Measurements from ENCODE around the gene BSN. TPM values are rescaled to one million over a fixed set of nuclear protein-coding genes. Genes with fewer than 3 reads are reported as not detected.

Gene BSN
- total and polyA plus RNA-seq, 2 experiments from 2014 or later: 0.50 to 5.1 TPM

DNA sequence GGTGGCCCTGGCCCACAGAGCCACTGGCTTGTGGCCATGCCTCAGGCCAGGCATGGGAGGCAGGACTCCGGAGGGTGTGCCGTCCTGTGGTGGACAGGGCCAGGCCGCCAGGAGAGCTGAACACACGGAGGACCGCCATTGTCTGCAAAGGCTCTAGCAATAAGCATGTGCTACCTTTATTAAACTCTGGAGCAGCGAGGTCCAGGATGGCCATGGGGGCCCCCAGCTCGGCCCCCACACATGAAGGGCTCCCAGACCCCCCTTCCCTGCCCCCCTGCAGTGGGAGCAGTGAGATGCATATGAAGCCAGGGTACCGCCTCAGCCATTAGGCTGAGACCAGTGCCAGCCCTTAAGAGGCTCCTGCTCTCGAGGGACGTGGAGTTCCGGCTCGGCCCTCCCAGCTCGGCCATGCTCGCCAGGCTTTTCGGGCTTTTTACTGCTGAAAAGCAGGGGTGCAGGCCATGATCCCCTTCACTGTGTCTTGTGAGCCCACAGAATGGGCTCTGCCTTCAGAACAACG is 162.5 kb downstream of the BSN start:
- H4K20me1 ChIP-seq (replicated peaks; ENCODE audit: insufficient read depth): peaks cover 3% of the 10 kb centered on the region; the same call in 1 of the 2 replicates
- H3K36me3 ChIP-seq (ENCODE audit: insufficient read depth): peaks cover 5% of the 10 kb centered on the region; the same call in 1 of the 2 replicates
- H3K79me2 ChIP-seq (replicated peaks; ENCODE audit: insufficient read depth): no peaks in the 10 kb centered on the region
- Mint-ChIP-seq H3K27ac (no peak overlapping the region), H3K36me3 (ENCODE audit: low read depth) (peaks cover 16% of the 10 kb centered on the region), H3K27me3 (ENCODE audit: insufficient read depth, low read depth, poor library complexity) (peaks cover 38% of the 10 kb centered on the region), H3K4me1 (peaks cover 15% of the 10 kb centered on the region), H3K4me3 (no peak overlapping the region), H3K9me3 (peaks cover 6% of the 10 kb centered on the region; the same call in 1 of the 3 replicates)
- peaks cover 4% of the 10 kb centered on the region; the same call in 1 of the 2 replicates for H3F3A ChIP-seq (replicated peaks; ENCODE audit: low read depth)
- H3K4me1 ChIP-seq (ENCODE audit: insufficient read depth): no peaks in the 10 kb centered on the region; the same call in 1 of the 2 replicates
- no peaks in the 10 kb centered on the region for H3K9me2 ChIP-seq (ENCODE audit: insufficient read depth)
- DNase-seq (ENCODE audit: low spot score) (no peak), ATAC-seq (no peak)
- no peaks in the 10 kb centered on the region for H3K27me3 ChIP-seq (ENCODE audit: insufficient read depth)
- H3K4me3 ChIP-seq: no peak overlapping the region
- H3K27ac ChIP-seq (ENCODE audit: low read depth): no peak overlapping the region
- H3K4me2 ChIP-seq: no peak overlapping the region
- H2AFZ ChIP-seq: no peak overlapping the region
- no peak for TF ChIP-seq JUNB (IDR thresholded peaks at IDR 0.05; ENCODE audit: unreplicated experiment)
- TF ChIP-seq EZH2 (IDR thresholded peaks at IDR 0.05; ENCODE audit: low read depth, unreplicated experiment): no peak
- TF ChIP-seq, protein P1, sequence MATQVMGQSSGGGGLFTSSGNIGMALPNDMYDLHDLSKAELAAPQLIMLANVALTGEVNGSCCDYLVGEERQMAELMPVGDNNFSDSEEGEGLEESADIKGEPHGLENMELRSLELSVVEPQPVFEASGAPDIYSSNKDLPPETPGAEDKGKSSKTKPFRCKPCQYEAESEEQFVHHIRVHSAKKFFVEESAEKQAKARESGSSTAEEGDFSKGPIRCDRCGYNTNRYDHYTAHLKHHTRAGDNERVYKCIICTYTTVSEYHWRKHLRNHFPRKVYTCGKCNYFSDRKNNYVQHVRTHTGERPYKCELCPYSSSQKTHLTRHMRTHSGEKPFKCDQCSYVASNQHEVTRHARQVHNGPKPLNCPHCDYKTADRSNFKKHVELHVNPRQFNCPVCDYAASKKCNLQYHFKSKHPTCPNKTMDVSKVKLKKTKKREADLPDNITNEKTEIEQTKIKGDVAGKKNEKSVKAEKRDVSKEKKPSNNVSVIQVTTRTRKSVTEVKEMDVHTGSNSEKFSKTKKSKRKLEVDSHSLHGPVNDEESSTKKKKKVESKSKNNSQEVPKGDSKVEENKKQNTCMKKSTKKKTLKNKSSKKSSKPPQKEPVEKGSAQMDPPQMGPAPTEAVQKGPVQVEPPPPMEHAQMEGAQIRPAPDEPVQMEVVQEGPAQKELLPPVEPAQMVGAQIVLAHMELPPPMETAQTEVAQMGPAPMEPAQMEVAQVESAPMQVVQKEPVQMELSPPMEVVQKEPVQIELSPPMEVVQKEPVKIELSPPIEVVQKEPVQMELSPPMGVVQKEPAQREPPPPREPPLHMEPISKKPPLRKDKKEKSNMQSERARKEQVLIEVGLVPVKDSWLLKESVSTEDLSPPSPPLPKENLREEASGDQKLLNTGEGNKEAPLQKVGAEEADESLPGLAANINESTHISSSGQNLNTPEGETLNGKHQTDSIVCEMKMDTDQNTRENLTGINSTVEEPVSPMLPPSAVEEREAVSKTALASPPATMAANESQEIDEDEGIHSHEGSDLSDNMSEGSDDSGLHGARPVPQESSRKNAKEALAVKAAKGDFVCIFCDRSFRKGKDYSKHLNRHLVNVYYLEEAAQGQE (IDR thresholded peaks at IDR 0.05; ENCODE audit: unreplicated experiment): no peak
- no peak for TF ChIP-seq ZNF114 (CRISPR knock-in tag; IDR thresholded peaks at IDR 0.05)
- TF ChIP-seq CREB1 (CRISPR knock-in tag; IDR thresholded peaks at IDR 0.05; ENCODE audit: low read depth): no peak

DNA sequence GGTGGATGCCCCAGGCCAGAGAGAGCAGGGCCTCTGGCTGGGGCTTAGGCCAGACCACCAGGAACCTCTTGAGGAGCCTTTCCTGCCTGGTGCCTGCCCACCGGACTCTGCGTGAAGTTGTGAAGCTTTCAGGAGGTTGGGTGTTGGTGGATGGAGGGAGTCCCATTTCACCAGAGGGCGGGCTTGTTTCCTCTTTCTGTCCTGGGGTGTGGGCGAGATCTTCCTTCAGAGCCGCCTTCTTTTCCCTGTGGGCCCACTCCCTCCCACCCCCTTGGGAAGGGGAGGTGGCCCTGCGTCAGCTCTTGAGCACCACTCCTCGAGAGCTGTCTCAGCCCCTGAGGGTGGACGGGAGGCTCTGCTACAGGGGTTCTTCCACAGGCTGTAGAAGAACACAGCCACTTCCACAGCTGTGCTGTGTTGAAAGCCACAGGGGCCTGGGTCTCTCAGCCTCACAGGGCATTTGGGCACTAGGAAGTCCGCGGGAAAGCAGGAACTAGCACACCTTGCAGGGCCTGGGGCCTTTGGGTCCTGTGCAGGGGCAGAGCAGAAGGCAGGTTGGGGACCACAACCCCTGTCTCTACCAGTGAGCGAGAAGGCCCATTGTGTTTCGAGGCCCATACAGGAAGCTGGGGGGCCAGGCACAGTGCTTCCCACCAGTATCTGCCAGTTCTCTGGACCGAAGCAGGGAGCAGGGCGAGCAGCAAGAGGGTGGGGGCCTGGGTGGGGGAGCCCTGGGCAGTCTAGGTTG is 163.1 kb downstream of the BSN start:
- H3K27me3 ChIP-seq (ENCODE audit: insufficient read depth): no peaks in the 10 kb centered on the region
- H3K4me3 Mint-ChIP-seq: no peak overlapping the region
- peaks cover 3% of the 10 kb centered on the region; the same call in 1 of the 2 replicates for H4K20me1 ChIP-seq (replicated peaks; ENCODE audit: insufficient read depth)
- H3K9me3 Mint-ChIP-seq: peaks cover 6% of the 10 kb centered on the region; the same call in 1 of the 3 replicates
- H3K4me1 Mint-ChIP-seq: peaks cover 15% of the 10 kb centered on the region
- H3K9me2 ChIP-seq (ENCODE audit: insufficient read depth): no peaks in the 10 kb centered on the region
- no peaks in the 10 kb centered on the region; the same call in 1 of the 2 replicates for H3K4me1 ChIP-seq (ENCODE audit: insufficient read depth)
- no peak for ATAC-seq
- no peak overlapping the region for H3K27ac ChIP-seq (ENCODE audit: low read depth)
- H2AFZ ChIP-seq: no peak overlapping the region
- H3K27ac Mint-ChIP-seq: no peak overlapping the region
- TF ChIP-seq JUNB (IDR thresholded peaks at IDR 0.05; ENCODE audit: unreplicated experiment): no peak
- no peak for TF ChIP-seq ZNF114 (CRISPR knock-in tag; IDR thresholded peaks at IDR 0.05)
- TF ChIP-seq STAT1 (IDR thresholded peaks at IDR 0.05; ENCODE audit: unreplicated experiment): no peak
- no peak for TF ChIP-seq EZH2 (IDR thresholded peaks at IDR 0.05; ENCODE audit: low read depth, unreplicated experiment)
- TF ChIP-seq EZH2phosphoT487 (IDR thresholded peaks at IDR 0.05; ENCODE audit: unreplicated experiment): no peak
- TF ChIP-seq CREB1 (CRISPR knock-in tag; IDR thresholded peaks at IDR 0.05; ENCODE audit: low read depth): no peak
- DNase-seq (ENCODE audit: low spot score): no peak
- no peaks in the 10 kb centered on the region for H3K79me2 ChIP-seq (replicated peaks; ENCODE audit: insufficient read depth)
- peaks cover 40% of the 10 kb centered on the region for H3K27me3 Mint-ChIP-seq (ENCODE audit: insufficient read depth, low read depth, poor library complexity)
- peak overlapping the region; percentile 95 for H3K4me2 ChIP-seq
- peaks cover 8% of the 10 kb centered on the region; the same call in 1 of the 2 replicates for H3F3A ChIP-seq (replicated peaks; ENCODE audit: low read depth)
- peaks cover 5% of the 10 kb centered on the region; the same call in 1 of the 2 replicates for H3K36me3 ChIP-seq (ENCODE audit: insufficient read depth)
- no peak overlapping the region for H3K4me3 ChIP-seq
- peaks cover 20% of the 10 kb centered on the region for H3K36me3 Mint-ChIP-seq (ENCODE audit: low read depth)
